HepG2 (cell line): ENCODE data around the gene PTPRE. TPM values are rescaled to one million over a fixed set of nuclear protein-coding genes. Genes with fewer than 3 reads are reported as not detected.

Experiments
- ATAC-seq: fragments of 200-7000 bp; cut with Tn5 transposase; 3 replicates; pipeline ENCODE4 v1.9.1; 2020; ENCODE audit warnings: mild to moderate bottlenecking, moderate library complexity
- BruUV-seq: library from RNA; stranded (reverse); fragments of 400-500 nt; replicated peaks from 2 replicates; lab custom pipeline; 2021; lab: Mats Ljungman, UMichigan
- CTCF ChIA-PET: fragments of 300-600 bp; formaldehyde crosslinking; extraction: SDS; loops from one replicate; lab custom pipeline; 2021; ENCODE audit warnings: low total read pairs, inconsistent platforms, low intra/inter-chr PET ratio; lab: Yijun Ruan, JAX
- POLR2A ChIA-PET: fragments of 350-600 bp; sonication (Branson Sonifier 250); formaldehyde crosslinking; loops from one replicate; lab custom pipeline; 2020; ENCODE audit warnings: antibody characterized with exemption, inconsistent platforms; lab: Yijun Ruan, JAX
- DNase-seq: peaks from one replicate; pipeline ENCODE4 v3.0.0-alpha.2; 2015; ENCODE audit warnings: low spot score
- FAIRE-seq: peaks from 3 replicates; lab custom pipeline; 2011; peaks lifted over from hg19 to GRCh38; lab: Jason Lieb, UNC
- H2AFZ ChIP-seq: one replicate; pipeline ENCODE4 v1.6.1; 2011; ENCODE audit warnings: low read length, inconsistent platforms
- H3K27ac ChIP-seq: fragments of 300-600 bp; 3 replicates; pipeline ENCODE4 v1.8.0; 2011; ENCODE audit warnings: mixed run types, mild to moderate bottlenecking, mixed read lengths, low read length, inconsistent platforms; ENCODE audit not compliant: insufficient read depth; ENCODE audit errors: extremely low read length
- H3K27me3 ChIP-seq, 2 experiments: fragments of 200-600 bp in 1 of 2; 2 replicates in 1 of 2; 3 replicates in 1 of 2; pipeline versions ENCODE4 v1.6.0 to v1.8.0; 2011; ENCODE audit warnings: low read length in 2 of 2, mild to moderate bottlenecking in 2 of 2, moderate library complexity in 2 of 2, inconsistent platforms in 1 of 2; ENCODE audit not compliant: insufficient read depth in 2 of 2, control insufficient read depth in 1 of 2
- H3K36me3 ChIP-seq, 2 experiments: fragments of 200-600 bp in 1 of 2; replicated peaks in 1 of 2; 2 replicates in 1 of 2; 3 replicates in 1 of 2; pipeline versions ENCODE4 v1.5.1 to v1.8.0; 2011; ENCODE audit warnings: low read length in 2 of 2, inconsistent platforms in 1 of 2; ENCODE audit not compliant: insufficient read depth in 2 of 2, control insufficient read depth in 1 of 2
- H3K4me1 ChIP-seq: 2 replicates; pipeline ENCODE4 v1.5.1; 2012; ENCODE audit warnings: low read length, inconsistent platforms; ENCODE audit not compliant: insufficient read depth
- H3K4me2 ChIP-seq: 2 replicates; pipeline ENCODE4 v1.6.0; 2011; ENCODE audit warnings: low read depth, low read length, inconsistent platforms
- H3K4me3 ChIP-seq, 3 experiments: fragments of 200-600 bp in 1 of 3; sonication (generic), shearing (Covaris generic) in 1 of 3; replicated peaks in 1 of 3; 2 replicates each; pipeline ENCODE4 v1.5.1; 2011 to 2016; ENCODE audit warnings: low read length in 3 of 3, inconsistent platforms in 2 of 3, low read depth in 2 of 3, mild to moderate bottlenecking in 2 of 3, control low read depth in 1 of 3, mixed read lengths in 1 of 3; ENCODE audit not compliant: insufficient read depth in 1 of 3
- H3K79me2 ChIP-seq: one replicate; pipeline ENCODE4 v1.6.1; 2011; ENCODE audit warnings: low read length, inconsistent platforms; ENCODE audit not compliant: insufficient read depth
- H3K9ac ChIP-seq: 2 replicates; pipeline ENCODE4 v1.6.0; 2011; ENCODE audit warnings: mild to moderate bottlenecking, low read depth, low read length, inconsistent platforms; ENCODE audit not compliant: insufficient read depth
- H3K9me3 ChIP-seq: 2 replicates; pipeline ENCODE4 v1.5.1; 2012; ENCODE audit warnings: mild to moderate bottlenecking, low read length
- H4K20me1 ChIP-seq: 2 replicates; pipeline ENCODE4 v1.6.0; 2011; ENCODE audit warnings: inconsistent platforms, mild to moderate bottlenecking, low read length, moderate library complexity; ENCODE audit not compliant: insufficient read depth
- BRCA1 ChIP-seq: sonication (generic); formaldehyde crosslinking; IDR thresholded peaks from 2 replicates; pipeline ENCODE4 v1.4.0; 2020; ENCODE audit warnings: missing genetic modification reagents
- CENPT ChIP-seq: sonication (generic); formaldehyde crosslinking; IDR thresholded peaks from 2 replicates; pipeline ENCODE4 v1.8.0; 2022; ENCODE audit warnings: low read depth, mild to moderate bottlenecking, moderate library complexity, missing genetic modification reagents
- KMT2A ChIP-seq: sonication (generic); formaldehyde crosslinking; IDR thresholded peaks from 2 replicates; pipeline ENCODE4 v1.4.0; 2020; ENCODE audit warnings: missing genetic modification reagents
- MLLT10 ChIP-seq: sonication (generic); formaldehyde crosslinking; IDR thresholded peaks from 2 replicates; pipeline ENCODE4 v1.4.0; 2020; ENCODE audit warnings: missing genetic modification reagents
- MYC ChIP-seq: sonication (generic); formaldehyde crosslinking; IDR thresholded peaks from 2 replicates; pipeline ENCODE4 v1.9.0; 2021; ENCODE audit warnings: missing genetic modification reagents, borderline replicate concordance
- PRMT3 ChIP-seq: sonication (generic); formaldehyde crosslinking; IDR thresholded peaks from 2 replicates; pipeline ENCODE4 v1.8.1; 2022; ENCODE audit warnings: low read depth, mild to moderate bottlenecking, moderate library complexity, missing genetic modification reagents, borderline replicate concordance
- SOX13 ChIP-seq, 3 experiments: fragments of 450-650 bp in 1 of 3; sonication (generic) in 1 of 3; formaldehyde crosslinking in 1 of 3; IDR thresholded peaks in 2 of 3; conservative IDR thresholded peaks in 1 of 3; 2 replicates each; pipeline versions ENCODE4 v1.5.0 to v1.6.1; 2016 to 2020; ENCODE audit warnings: antibody characterized with exemption in 1 of 3, mild to moderate bottlenecking in 1 of 3, missing compliant biosample characterization in 1 of 3, missing genetic modification reagents in 1 of 3, moderate library complexity in 1 of 3
- TCF12 ChIP-seq, 2 experiments: fragments of 450-650 bp in 1 of 2; sonication (generic) in 1 of 2; formaldehyde crosslinking in 1 of 2; IDR thresholded peaks; 2 replicates each; pipeline versions ENCODE4 v1.6.1 to v1.8.0; 2017 to 2022; ENCODE audit warnings: antibody characterized with exemption in 1 of 2, mild to moderate bottlenecking in 1 of 2, missing genetic modification reagents in 1 of 2, moderate library complexity in 1 of 2
- TGIF2 ChIP-seq: IDR thresholded peaks from 2 replicates; pipeline ENCODE4 v1.6.1; 2016; ENCODE audit warnings: control low read depth, missing compliant biosample characterization
- TRIM24 ChIP-seq: sonication (generic); formaldehyde crosslinking; IDR thresholded peaks from 2 replicates; pipeline ENCODE4 v1.8.0; 2022; ENCODE audit warnings: mild to moderate bottlenecking, missing genetic modification reagents
- ZNF841 ChIP-seq: sonication (generic); formaldehyde crosslinking; IDR thresholded peaks from 2 replicates; pipeline ENCODE4 v1.8.1; 2023; ENCODE audit warnings: missing genetic modification reagents, borderline replicate concordance
- WGBS: methylation state at CpG from one replicate; pipeline ENCODE4 v1.1.6; 2017; ENCODE audit warnings: low lambda C conversion rate; 5-methylcytosine and 5-hydroxymethylcytosine counted together
- in situ Hi-C: cut with HindIII; loops from 2 replicates; pipeline ENCODE4 v1.10.0; 2017; ENCODE audit warnings: low pct_unique_long_range_greater_than_20kb; ENCODE audit not compliant: extremely low pct_ligation_motif_present
- intact Hi-C: fragments of 100-400 bp; cut with micrococcal nuclease; formaldehyde crosslinking; loops from one replicate; pipeline ENCODE4 v1.10.0; 2022; ENCODE audit not compliant: unreplicated experiment
- polyA plus RNA-seq, 8 experiments: library from polyadenylated mRNA; depleted of rRNA in 3 of 8; stranded (reverse) in 7 of 8; unstranded in 1 of 8; fragments of >200 nt; fragmentation: Illumina TruSeq in 4 of 8; extraction: Trizol in 4 of 8; gene quantifications; 2 replicates each; pipeline versions ENCODE4 v1.2.1 to v1.2.3, GENCODE V29; 2011 to 2016; ENCODE audit warnings: low read depth in 4 of 8, missing spikeins in 1 of 8, mixed read lengths in 1 of 8; ENCODE audit not compliant: insufficient read depth in 1 of 8
- total RNA-seq, 5 experiments: library from RNA; depleted of rRNA; stranded (reverse); fragments of >200 nt; fragmentation: Illumina TruSeq; extraction: Trizol; gene quantifications; 2 replicates each; pipeline ENCODE4 v1.2.3, GENCODE V29; 2016; ENCODE audit warnings: low read depth in 1 of 5
- TF ChIP-seq, protein P1 (sequence below): IDR thresholded peaks from 2 replicates; pipeline ENCODE4 v1.6.1; 2016; ENCODE audit warnings: low read depth, borderline replicate concordance
- TF ChIP-seq, protein P2 (sequence below): sonication (generic); formaldehyde crosslinking; IDR thresholded peaks from 2 replicates; pipeline ENCODE4 v1.4.0; 2020; ENCODE audit warnings: mild to moderate bottlenecking, missing genetic modification reagents

Gene PTPRE
- total and polyA plus RNA-seq, 2 of the 13 experiments (the other 11 are each of a cell fraction or from before 2014, with no cell fraction given) = 0.01 to 0.02 TPM

DNA sequence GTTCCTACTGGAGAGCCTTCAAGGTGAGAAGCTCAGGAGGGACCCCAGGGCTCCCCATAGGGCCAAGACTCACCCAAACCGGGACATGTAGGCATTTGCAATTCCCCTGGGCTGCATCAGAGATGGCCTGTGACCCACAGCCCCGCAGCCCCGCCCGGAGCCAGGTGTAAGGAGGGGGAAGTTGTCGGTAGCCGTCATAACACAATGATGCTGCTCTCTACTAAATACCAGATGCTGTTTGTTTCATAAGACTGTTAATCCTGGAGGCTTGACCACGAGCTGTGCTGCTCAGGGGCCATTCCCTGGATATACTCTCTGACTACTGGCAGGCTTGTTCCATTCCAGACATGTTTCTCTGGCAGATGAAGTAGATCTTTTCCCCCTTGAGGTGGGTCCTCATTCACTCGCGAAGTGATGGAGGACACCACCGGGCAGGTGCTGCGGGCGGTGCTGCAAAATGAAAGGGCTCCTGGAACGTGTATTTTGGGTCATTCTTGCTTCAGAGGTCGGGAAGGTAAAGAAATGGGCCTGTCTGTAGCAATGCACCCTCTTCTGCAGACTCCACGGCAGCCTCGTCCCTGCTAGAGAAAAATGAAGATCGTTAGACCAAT is 158.2 kb downstream of the PTPRE start:
- ATAC-seq = no peak
- FAIRE-seq = no peak
- WGBS = 28% methylated on average over 12 of the region's 17 CpGs
- no peaks in the 10 kb centered on the region for H3K9me3 ChIP-seq
- no TSS peak for BruUV-seq
- in situ Hi-C loops = loop anchor here (5.0 to 10.0 kb wide), 2 partner anchors 158 to 350 kb away; partner anchors contain the start of gene PTPRE
- no peak for DNase-seq
- no peaks in the 10 kb centered on the region for H4K20me1 ChIP-seq
- peaks cover 4 to 50% of the 10 kb centered on the region in 2 experiments; a peak in 3 of 5 replicates for H3K27me3 ChIP-seq
- H3K36me3 ChIP-seq = no peaks in the 10 kb centered on the region
- H3K4me3 ChIP-seq = no peak overlapping the region
- intact Hi-C loops = loop anchor here (5.0 kb wide), 1 partner anchor 348 kb away; no protein-coding TSS in a partner anchor
- no peak overlapping the region for H3K4me2 ChIP-seq
- CTCF ChIA-PET = no interaction called here
- H3K79me2 ChIP-seq = no peaks in the 10 kb centered on the region
- H3K9ac ChIP-seq = no peak overlapping the region
- no peak overlapping the region for H2AFZ ChIP-seq
- H3K4me1 ChIP-seq = no peaks in the 10 kb centered on the region
- TF ChIP-seq PRMT3 (CRISPR knock-in tag) (no peak), MYC (no peak), SOX13 (IDR thresholded peaks at IDR 0.05) (no peak), SOX13 (CRISPR knock-in tag; conservative IDR thresholded peaks at IDR 0.05 in 1 of 2, IDR thresholded peaks at IDR 0.05 in 1 of 2) (no peak), BRCA1 (CRISPR knock-in tag) (no peak), CENPT (CRISPR knock-in tag) (no peak), ZNF841 (no peak), TRIM24 (CRISPR knock-in tag) (no peak), TCF12 (IDR thresholded peaks at IDR 0.05) (no peak), TCF12 (CRISPR knock-in tag; IDR thresholded peaks at IDR 0.05) (no peak), MLLT10 (CRISPR knock-in tag) (no peak), KMT2A (CRISPR knock-in tag) (no peak), TGIF2 (CRISPR knock-in tag) (no peak)
- TF ChIP-seq, protein P1, sequence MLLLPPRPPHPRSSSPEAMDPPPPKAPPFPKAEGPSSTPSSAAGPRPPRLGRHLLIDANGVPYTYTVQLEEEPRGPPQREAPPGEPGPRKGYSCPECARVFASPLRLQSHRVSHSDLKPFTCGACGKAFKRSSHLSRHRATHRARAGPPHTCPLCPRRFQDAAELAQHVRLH (CRISPR knock-in tag) = no peak
- TF ChIP-seq, protein P2, sequence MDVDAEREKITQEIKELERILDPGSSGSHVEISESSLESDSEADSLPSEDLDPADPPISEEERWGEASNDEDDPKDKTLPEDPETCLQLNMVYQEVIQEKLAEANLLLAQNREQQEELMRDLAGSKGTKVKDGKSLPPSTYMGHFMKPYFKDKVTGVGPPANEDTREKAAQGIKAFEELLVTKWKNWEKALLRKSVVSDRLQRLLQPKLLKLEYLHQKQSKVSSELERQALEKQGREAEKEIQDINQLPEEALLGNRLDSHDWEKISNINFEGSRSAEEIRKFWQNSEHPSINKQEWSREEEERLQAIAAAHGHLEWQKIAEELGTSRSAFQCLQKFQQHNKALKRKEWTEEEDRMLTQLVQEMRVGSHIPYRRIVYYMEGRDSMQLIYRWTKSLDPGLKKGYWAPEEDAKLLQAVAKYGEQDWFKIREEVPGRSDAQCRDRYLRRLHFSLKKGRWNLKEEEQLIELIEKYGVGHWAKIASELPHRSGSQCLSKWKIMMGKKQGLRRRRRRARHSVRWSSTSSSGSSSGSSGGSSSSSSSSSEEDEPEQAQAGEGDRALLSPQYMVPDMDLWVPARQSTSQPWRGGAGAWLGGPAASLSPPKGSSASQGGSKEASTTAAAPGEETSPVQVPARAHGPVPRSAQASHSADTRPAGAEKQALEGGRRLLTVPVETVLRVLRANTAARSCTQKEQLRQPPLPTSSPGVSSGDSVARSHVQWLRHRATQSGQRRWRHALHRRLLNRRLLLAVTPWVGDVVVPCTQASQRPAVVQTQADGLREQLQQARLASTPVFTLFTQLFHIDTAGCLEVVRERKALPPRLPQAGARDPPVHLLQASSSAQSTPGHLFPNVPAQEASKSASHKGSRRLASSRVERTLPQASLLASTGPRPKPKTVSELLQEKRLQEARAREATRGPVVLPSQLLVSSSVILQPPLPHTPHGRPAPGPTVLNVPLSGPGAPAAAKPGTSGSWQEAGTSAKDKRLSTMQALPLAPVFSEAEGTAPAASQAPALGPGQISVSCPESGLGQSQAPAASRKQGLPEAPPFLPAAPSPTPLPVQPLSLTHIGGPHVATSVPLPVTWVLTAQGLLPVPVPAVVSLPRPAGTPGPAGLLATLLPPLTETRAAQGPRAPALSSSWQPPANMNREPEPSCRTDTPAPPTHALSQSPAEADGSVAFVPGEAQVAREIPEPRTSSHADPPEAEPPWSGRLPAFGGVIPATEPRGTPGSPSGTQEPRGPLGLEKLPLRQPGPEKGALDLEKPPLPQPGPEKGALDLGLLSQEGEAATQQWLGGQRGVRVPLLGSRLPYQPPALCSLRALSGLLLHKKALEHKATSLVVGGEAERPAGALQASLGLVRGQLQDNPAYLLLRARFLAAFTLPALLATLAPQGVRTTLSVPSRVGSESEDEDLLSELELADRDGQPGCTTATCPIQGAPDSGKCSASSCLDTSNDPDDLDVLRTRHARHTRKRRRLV = no peak
- no peak overlapping the region for H3K27ac ChIP-seq
- POLR2A ChIA-PET = no interaction called here
